NB4 (cell line): Measurements from ENCODE around the gene ANKRA2.
A peak's percentile ranks its signal among the peaks of the same experiment; 100 is the strongest.

Experiments
- DNase-seq: peaks from one replicate; pipeline ENCODE4 v3.0.0; 2010; ENCODE audit warnings: low read depth
- H3K4me3 ChIP-seq: one replicate; pipeline ENCODE4 v1.5.1; 2011; ENCODE audit warnings: mild to moderate bottlenecking, low read depth, low read length, moderate library complexity
- MYC ChIP-seq: IDR thresholded peaks from 2 replicates; pipeline ENCODE4 v1.6.1; 2011; ENCODE audit warnings: low read depth, low read length
- POLR2A ChIP-seq: IDR thresholded peaks from 2 replicates; pipeline ENCODE4 v1.6.1; 2011; ENCODE audit warnings: mild to moderate bottlenecking; ENCODE audit not compliant: insufficient read length; ENCODE audit errors: extremely low read depth
- TF ChIP-seq, protein P1 (sequence below): IDR thresholded peaks from one replicate; pipeline ENCODE4 v1.5.1; 2012; ENCODE audit warnings: low read depth, low read length
- TF ChIP-seq, protein P2 (sequence below): IDR thresholded peaks from 2 replicates; pipeline ENCODE4 v1.6.1; 2011; ENCODE audit warnings: low read depth, low read length

ANKRA2 gene

DNA sequence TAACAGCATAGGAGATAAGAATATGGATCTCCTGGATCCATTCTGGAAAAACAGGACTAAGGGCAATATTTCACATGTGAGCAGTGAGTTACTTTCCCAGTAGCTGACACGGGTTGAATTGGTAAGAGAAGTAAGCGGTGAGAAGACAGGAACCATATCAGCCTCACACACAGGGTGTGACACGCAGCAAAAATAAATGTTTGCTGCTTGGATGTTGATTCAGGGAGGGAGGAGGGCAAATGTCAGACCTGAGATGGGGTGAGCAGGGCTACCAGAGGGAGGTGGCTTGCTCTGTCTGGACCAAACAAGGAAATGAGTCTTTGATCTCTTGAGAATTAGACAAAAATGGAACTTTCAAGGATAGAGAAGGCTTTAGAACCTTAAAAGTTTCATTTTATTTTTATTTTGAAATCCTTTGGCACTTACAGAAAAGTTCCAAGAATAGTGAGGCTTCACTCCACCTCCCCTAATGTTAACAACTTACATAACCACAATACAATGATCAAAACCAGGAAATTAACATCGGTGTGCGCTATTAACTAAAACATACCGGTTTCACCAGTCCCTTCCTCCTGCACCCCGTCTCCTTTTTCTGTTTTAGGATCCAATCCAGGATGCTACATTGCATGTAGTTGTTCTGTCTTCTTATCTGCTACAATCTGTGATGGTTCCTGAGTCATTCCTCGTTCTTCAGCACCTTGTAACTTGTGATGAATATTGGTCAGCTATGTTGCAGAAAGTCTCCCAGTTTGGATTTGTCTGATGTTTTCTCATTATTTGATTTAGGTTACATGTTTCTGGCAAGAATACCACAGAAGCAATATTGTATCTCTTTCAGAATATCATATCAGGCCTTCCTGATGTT lies 40.0 kb upstream of the ANKRA2 start:
- DNase-seq, result no peak
- no peak overlapping the region for H3K4me3 ChIP-seq

GRCh38 chr5:73603998-73604397 lies 38.6 kb upstream of the ANKRA2 start:
- DNase-seq, result no peak
- no peak for TF ChIP-seq MYC
- TF ChIP-seq, protein P1, sequence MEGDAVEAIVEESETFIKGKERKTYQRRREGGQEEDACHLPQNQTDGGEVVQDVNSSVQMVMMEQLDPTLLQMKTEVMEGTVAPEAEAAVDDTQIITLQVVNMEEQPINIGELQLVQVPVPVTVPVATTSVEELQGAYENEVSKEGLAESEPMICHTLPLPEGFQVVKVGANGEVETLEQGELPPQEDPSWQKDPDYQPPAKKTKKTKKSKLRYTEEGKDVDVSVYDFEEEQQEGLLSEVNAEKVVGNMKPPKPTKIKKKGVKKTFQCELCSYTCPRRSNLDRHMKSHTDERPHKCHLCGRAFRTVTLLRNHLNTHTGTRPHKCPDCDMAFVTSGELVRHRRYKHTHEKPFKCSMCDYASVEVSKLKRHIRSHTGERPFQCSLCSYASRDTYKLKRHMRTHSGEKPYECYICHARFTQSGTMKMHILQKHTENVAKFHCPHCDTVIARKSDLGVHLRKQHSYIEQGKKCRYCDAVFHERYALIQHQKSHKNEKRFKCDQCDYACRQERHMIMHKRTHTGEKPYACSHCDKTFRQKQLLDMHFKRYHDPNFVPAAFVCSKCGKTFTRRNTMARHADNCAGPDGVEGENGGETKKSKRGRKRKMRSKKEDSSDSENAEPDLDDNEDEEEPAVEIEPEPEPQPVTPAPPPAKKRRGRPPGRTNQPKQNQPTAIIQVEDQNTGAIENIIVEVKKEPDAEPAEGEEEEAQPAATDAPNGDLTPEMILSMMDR, result no peak
- TF ChIP-seq, protein P2, sequence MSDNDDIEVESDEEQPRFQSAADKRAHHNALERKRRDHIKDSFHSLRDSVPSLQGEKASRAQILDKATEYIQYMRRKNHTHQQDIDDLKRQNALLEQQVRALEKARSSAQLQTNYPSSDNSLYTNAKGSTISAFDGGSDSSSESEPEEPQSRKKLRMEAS, result no peak
- no peak for TF ChIP-seq POLR2A

More for the DNA sequence above, 40.0 kb upstream of the ANKRA2 start:
- no peak for TF ChIP-seq MYC
- TF ChIP-seq, protein P2, result no peak
- TF ChIP-seq, protein P1, result no peak
- no peak for TF ChIP-seq POLR2A

DNA sequence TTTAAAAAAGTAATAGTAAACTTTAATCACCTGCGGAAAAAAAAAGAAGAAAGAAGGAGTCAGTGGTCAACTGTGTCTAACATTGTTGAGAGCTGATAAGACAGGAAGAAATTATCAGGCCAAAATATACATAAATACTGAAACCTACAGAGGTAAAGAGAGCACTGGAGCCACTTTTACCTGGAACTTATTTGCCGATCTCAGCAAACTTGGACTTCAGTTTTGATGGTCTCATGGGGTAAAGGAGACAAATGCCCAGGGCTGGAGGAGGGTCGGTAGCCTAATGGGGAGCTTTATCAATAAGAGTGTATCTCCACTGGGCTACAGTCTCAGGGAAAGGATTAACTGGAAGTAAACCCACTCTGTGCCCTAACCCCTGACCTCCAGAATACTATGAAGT lies 33.9 kb upstream of the ANKRA2 start:
- TF ChIP-seq, protein P1, result no peak
- TF ChIP-seq, protein P2, result no peak
- no peak for TF ChIP-seq POLR2A
- DNase-seq, result no peak
- no peak overlapping the region for H3K4me3 ChIP-seq

More at GRCh38 chr5:73603998-73604397, 38.6 kb upstream of the ANKRA2 start:
- H3K4me3 ChIP-seq, result no peak overlapping the region

GRCh38 chr5:73596705-73597328 lies 31.4 kb upstream of the ANKRA2 start:
- no peak overlapping the region for H3K4me3 ChIP-seq
- TF ChIP-seq, protein P2, result no peak
- TF ChIP-seq, protein P1, result peak; percentile 62
- TF ChIP-seq MYC, result no peak
- TF ChIP-seq POLR2A, result no peak
- peak; percentile 57 for DNase-seq

DNA sequence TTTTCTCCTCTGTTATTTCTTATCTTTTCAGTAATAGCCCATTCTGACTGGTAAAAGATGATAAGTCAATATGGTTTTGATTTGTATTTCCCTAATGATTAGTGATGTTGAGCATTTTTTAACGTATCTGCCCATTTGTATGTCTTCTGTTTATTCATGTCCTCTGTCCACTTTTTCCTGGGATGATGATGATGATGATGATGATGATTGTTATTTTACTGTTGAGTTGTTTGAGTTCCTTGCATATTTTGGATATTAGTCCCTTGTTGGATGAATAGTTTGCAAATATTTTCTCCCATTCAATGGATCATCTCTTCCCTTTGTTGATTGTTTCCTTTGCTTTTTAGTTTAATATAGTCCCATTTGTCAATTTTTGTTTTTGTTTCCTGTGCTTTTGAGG lies 27.1 kb upstream of the ANKRA2 start:
- DNase-seq, result no peak
- H3K4me3 ChIP-seq, result no peak overlapping the region
- TF ChIP-seq MYC, result no peak
- TF ChIP-seq, protein P1, result no peak
- TF ChIP-seq POLR2A, result no peak
- TF ChIP-seq, protein P2, result no peak
